HepG2 (cell line): ENCODE results near the gene HMCN2. TPM values are rescaled to one million over a fixed set of nuclear protein-coding genes. Genes with fewer than 3 reads are reported as not detected.

Experiments used
- ATAC-seq: fragments of 200-7000 bp; cut with Tn5 transposase; 3 replicates; pipeline ENCODE4 v1.9.1; 2020; ENCODE audit warnings: mild to moderate bottlenecking, moderate library complexity
- BruUV-seq: library from RNA; stranded (reverse); fragments of 400-500 nt; replicated peaks from 2 replicates; lab custom pipeline; 2021; lab: Mats Ljungman, UMichigan
- CTCF ChIA-PET: fragments of 300-600 bp; formaldehyde crosslinking; extraction: SDS; loops from one replicate; lab custom pipeline; 2021; ENCODE audit warnings: low total read pairs, inconsistent platforms, low intra/inter-chr PET ratio; lab: Yijun Ruan, JAX
- POLR2A ChIA-PET: fragments of 350-600 bp; sonication (Branson Sonifier 250); formaldehyde crosslinking; loops from one replicate; lab custom pipeline; 2020; ENCODE audit warnings: antibody characterized with exemption, inconsistent platforms; lab: Yijun Ruan, JAX
- DNase-seq: peaks from one replicate; pipeline ENCODE4 v3.0.0-alpha.2; 2015; ENCODE audit warnings: low spot score
- FAIRE-seq: peaks from 3 replicates; lab custom pipeline; 2011; peaks lifted over from hg19 to GRCh38; lab: Jason Lieb, UNC
- H2AFZ ChIP-seq: one replicate; pipeline ENCODE4 v1.6.1; 2011; ENCODE audit warnings: low read length, inconsistent platforms
- H3K27ac ChIP-seq: fragments of 300-600 bp; 3 replicates; pipeline ENCODE4 v1.8.0; 2011; ENCODE audit warnings: mixed run types, mild to moderate bottlenecking, mixed read lengths, low read length, inconsistent platforms; ENCODE audit not compliant: insufficient read depth; ENCODE audit errors: extremely low read length
- H3K27me3 ChIP-seq, 2 experiments: fragments of 200-600 bp in 1 of 2; 2 replicates in 1 of 2; 3 replicates in 1 of 2; pipeline versions ENCODE4 v1.6.0 to v1.8.0; 2011; ENCODE audit warnings: low read length in 2 of 2, mild to moderate bottlenecking in 2 of 2, moderate library complexity in 2 of 2, inconsistent platforms in 1 of 2; ENCODE audit not compliant: insufficient read depth in 2 of 2, control insufficient read depth in 1 of 2
- H3K36me3 ChIP-seq, 2 experiments: fragments of 200-600 bp in 1 of 2; replicated peaks in 1 of 2; 2 replicates in 1 of 2; 3 replicates in 1 of 2; pipeline versions ENCODE4 v1.5.1 to v1.8.0; 2011; ENCODE audit warnings: low read length in 2 of 2, inconsistent platforms in 1 of 2; ENCODE audit not compliant: insufficient read depth in 2 of 2, control insufficient read depth in 1 of 2
- H3K4me1 ChIP-seq: 2 replicates; pipeline ENCODE4 v1.5.1; 2012; ENCODE audit warnings: low read length, inconsistent platforms; ENCODE audit not compliant: insufficient read depth
- H3K4me2 ChIP-seq: 2 replicates; pipeline ENCODE4 v1.6.0; 2011; ENCODE audit warnings: low read depth, low read length, inconsistent platforms
- H3K4me3 ChIP-seq, 3 experiments: fragments of 200-600 bp in 1 of 3; sonication (generic), shearing (Covaris generic) in 1 of 3; replicated peaks in 1 of 3; 2 replicates each; pipeline ENCODE4 v1.5.1; 2011 to 2016; ENCODE audit warnings: low read length in 3 of 3, inconsistent platforms in 2 of 3, low read depth in 2 of 3, mild to moderate bottlenecking in 2 of 3, control low read depth in 1 of 3, mixed read lengths in 1 of 3; ENCODE audit not compliant: insufficient read depth in 1 of 3
- H3K79me2 ChIP-seq: one replicate; pipeline ENCODE4 v1.6.1; 2011; ENCODE audit warnings: low read length, inconsistent platforms; ENCODE audit not compliant: insufficient read depth
- H3K9ac ChIP-seq: 2 replicates; pipeline ENCODE4 v1.6.0; 2011; ENCODE audit warnings: mild to moderate bottlenecking, low read depth, low read length, inconsistent platforms; ENCODE audit not compliant: insufficient read depth
- H3K9me3 ChIP-seq: 2 replicates; pipeline ENCODE4 v1.5.1; 2012; ENCODE audit warnings: mild to moderate bottlenecking, low read length
- H4K20me1 ChIP-seq: 2 replicates; pipeline ENCODE4 v1.6.0; 2011; ENCODE audit warnings: inconsistent platforms, mild to moderate bottlenecking, low read length, moderate library complexity; ENCODE audit not compliant: insufficient read depth
- HNRNPK ChIP-seq: fragments of 200-400 bp; formaldehyde crosslinking; IDR thresholded peaks from 2 replicates; pipeline ENCODE4 v1.6.1; 2018; ENCODE audit warnings: low read length, low read depth, moderate library complexity, mild to moderate bottlenecking; ENCODE audit not compliant: poor library complexity, severe bottlenecking
- PCBP1 ChIP-seq: fragments of 200-400 bp; formaldehyde crosslinking; IDR thresholded peaks from 2 replicates; pipeline ENCODE4 v1.6.1; 2017; ENCODE audit warnings: mild to moderate bottlenecking, low read depth, low read length, borderline replicate concordance
- WGBS: methylation state at CpG from one replicate; pipeline ENCODE4 v1.1.6; 2017; ENCODE audit warnings: low lambda C conversion rate; 5-methylcytosine and 5-hydroxymethylcytosine counted together
- in situ Hi-C: cut with HindIII; loops from 2 replicates; pipeline ENCODE4 v1.10.0; 2017; ENCODE audit warnings: low pct_unique_long_range_greater_than_20kb; ENCODE audit not compliant: extremely low pct_ligation_motif_present
- intact Hi-C: fragments of 100-400 bp; cut with micrococcal nuclease; formaldehyde crosslinking; loops from one replicate; pipeline ENCODE4 v1.10.0; 2022; ENCODE audit not compliant: unreplicated experiment
- polyA plus RNA-seq, 8 experiments: library from polyadenylated mRNA; depleted of rRNA in 3 of 8; stranded (reverse) in 7 of 8; unstranded in 1 of 8; fragments of >200 nt; fragmentation: Illumina TruSeq in 4 of 8; extraction: Trizol in 4 of 8; gene quantifications; 2 replicates each; pipeline versions ENCODE4 v1.2.1 to v1.2.3, GENCODE V29; 2011 to 2016; ENCODE audit warnings: low read depth in 4 of 8, missing spikeins in 1 of 8, mixed read lengths in 1 of 8; ENCODE audit not compliant: insufficient read depth in 1 of 8
- small RNA-seq, 3 experiments: library from RNA; depleted of rRNA; stranded (forward); fragments of <200 nt; gene quantifications; one replicate each; pipeline ENCODE3, GENCODE V24; 2012; ENCODE audit warnings: low read depth in 2 of 3, low replicate concordance in 1 of 3; ENCODE audit not compliant: insufficient read length in 3 of 3, insufficient read depth in 2 of 3
- total RNA-seq, 5 experiments: library from RNA; depleted of rRNA; stranded (reverse); fragments of >200 nt; fragmentation: Illumina TruSeq; extraction: Trizol; gene quantifications; 2 replicates each; pipeline ENCODE4 v1.2.3, GENCODE V29; 2016; ENCODE audit warnings: low read depth in 1 of 5

The HMCN2 gene
- total and polyA plus RNA-seq, 2 of the 13 experiments (the other 11 are each of a cell fraction or from before 2014, with no cell fraction given): 0.09 TPM; not detected in 1

DNA sequence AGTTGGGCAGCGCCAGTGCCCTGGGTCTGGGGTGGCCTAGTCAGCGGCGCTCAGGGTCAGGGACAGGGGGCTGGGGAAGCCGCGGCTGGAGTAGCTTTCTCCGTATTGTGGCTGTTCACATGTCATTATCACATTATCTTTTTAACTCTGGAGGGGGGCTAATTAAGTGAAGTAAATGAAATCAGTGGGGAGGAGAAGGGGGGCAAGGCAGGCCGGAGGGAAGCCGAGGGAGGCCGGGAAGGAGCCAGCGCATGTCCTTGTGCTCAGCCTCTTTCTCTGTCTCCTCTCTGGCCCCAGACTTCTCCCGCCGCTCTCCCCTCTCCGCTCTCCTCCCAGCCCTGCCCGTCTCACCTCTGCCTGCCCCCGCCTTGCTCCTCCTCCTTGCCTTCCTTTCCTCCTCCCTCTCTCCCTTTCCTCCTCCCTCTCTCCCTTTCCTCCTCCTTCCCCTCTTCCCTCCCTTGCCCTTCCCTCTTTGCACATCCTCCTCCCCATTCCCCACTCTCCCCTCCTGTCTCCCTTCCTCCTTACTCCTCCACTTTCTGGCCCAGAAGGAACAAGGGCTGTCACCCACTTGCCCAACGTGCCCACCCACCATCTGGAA, 217.9 kb downstream of the HMCN2 start:
- H3K27me3 ChIP-seq: no peaks in the 10 kb centered on the region
- H3K79me2 ChIP-seq: no peaks in the 10 kb centered on the region
- no peak overlapping the region for H3K4me3 ChIP-seq
- H3K4me2 ChIP-seq: no peak overlapping the region
- no peak for ATAC-seq
- ChIA-PET POLR2A (no interaction called here), CTCF (no interaction called here)
- intact Hi-C loops (no loop called here), in situ Hi-C loops (no loop called here)
- H4K20me1 ChIP-seq: no peaks in the 10 kb centered on the region
- H3K9me3 ChIP-seq: no peaks in the 10 kb centered on the region
- FAIRE-seq: no peak
- DNase-seq: no peak
- 0 out of 5 replicates have a peak, but pooled peaks cover 0 to 1% of the 10 kb centered on the region in 2 experiments for H3K36me3 ChIP-seq
- BruUV-seq: no TSS peak
- no peaks in the 10 kb centered on the region for H3K4me1 ChIP-seq
- no peak overlapping the region for H2AFZ ChIP-seq
- WGBS: 94% methylated on average over 16 of the region's 16 CpGs
- TF ChIP-seq HNRNPK: peak; percentile 29
- TF ChIP-seq PCBP1: no peak
- H3K9ac ChIP-seq: no peak overlapping the region
- no peak overlapping the region for H3K27ac ChIP-seq

Small RNA genes within 50 kb of the gene (small RNA-seq; reads per million reads assigned to genes)
- 0 to 0.97 (median 0) reads per million in 3 experiments for gene RN7SL665P

Other genes starting within 250 kb of the HMCN2 start
- 19.5 and 22.9 TPM in 2 replicates for gene FNBP1, start 222.6 kb upstream of the HMCN2 start, total RNA-seq (2016; rRNA removed; fragmentation: Illumina TruSeq; extraction: Trizol)
- gene FNBP1, start 222.6 kb upstream of the HMCN2 start, polyA plus RNA-seq (2011; rRNA removed): 5.2 and 5.4 TPM in 2 replicates
- 18.7 and 22.5 TPM in 2 replicates for gene GPR107, start 211.9 kb upstream of the HMCN2 start, total RNA-seq (2016; rRNA removed; fragmentation: Illumina TruSeq; extraction: Trizol)
- 24.2 and 24.4 TPM in 2 replicates for gene GPR107, start 211.9 kb upstream of the HMCN2 start, polyA plus RNA-seq (2011; rRNA removed)
- gene NCS1, start 93.4 kb upstream of the HMCN2 start, total RNA-seq (2016; rRNA removed; fragmentation: Illumina TruSeq; extraction: Trizol): 6.1 and 6.9 TPM in 2 replicates
- 4.1 and 4.7 TPM in 2 replicates for gene NCS1, start 93.4 kb upstream of the HMCN2 start, polyA plus RNA-seq (2011; rRNA removed)
- gene ASS1, start 179.2 kb downstream of the HMCN2 start, total RNA-seq (2016; rRNA removed; fragmentation: Illumina TruSeq; extraction: Trizol): 77.6 and 89.0 TPM in 2 replicates
- 108 and 122 TPM in 2 replicates for gene ASS1, start 179.2 kb downstream of the HMCN2 start, polyA plus RNA-seq (2011; rRNA removed)